ENCODE results near the gene FGFBP2. TPM values are rescaled to one million over a fixed set of nuclear protein-coding genes. Genes with fewer than 3 reads are reported as not detected.

Gene FGFBP2
- total RNA-seq, 4 donors from 2014 or later = 1.6 to 2.6 TPM; not detected in 2

GRCh38 chr4:15948826-15949225 is 14.1 kb downstream of the FGFBP2 start:
- intact Hi-C loops (cut with DNase I; ENCODE audit: low total_unique reads) = no loop called here
- TF ChIP-seq CTCF (IDR thresholded peaks at IDR 0.05) (no peak), POLR2A (IDR thresholded peaks at IDR 0.05) (no peak)
- no peak overlapping the region for H3K4me3 ChIP-seq
- H3K9me3 ChIP-seq = no peaks in the 10 kb centered on the region
- H3K4me1 ChIP-seq = no peaks in the 10 kb centered on the region
- H3K27ac ChIP-seq = no peak overlapping the region
- DNase-seq = no peak
- H3K36me3 ChIP-seq = no peaks in the 10 kb centered on the region
- H3K27me3 ChIP-seq = no peaks in the 10 kb centered on the region

DNA sequence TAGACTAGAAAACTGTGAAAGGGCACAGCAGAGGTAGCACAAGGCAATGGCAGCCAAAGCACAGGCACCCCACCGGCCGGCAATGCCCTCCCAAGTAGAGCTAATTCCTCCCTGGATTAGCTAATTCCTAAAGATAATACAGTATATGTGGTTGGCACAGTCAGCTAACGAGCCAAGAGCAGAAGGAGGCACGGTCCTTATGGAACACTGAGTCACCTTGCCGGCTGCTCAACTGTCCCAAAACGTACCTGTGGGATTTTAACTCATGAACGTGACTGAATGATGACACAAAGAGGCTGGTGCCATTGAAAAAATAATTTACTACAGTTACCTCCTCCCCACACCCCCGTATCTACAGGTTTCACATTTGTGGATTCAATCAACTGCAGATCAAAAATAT is 15.3 kb downstream of the FGFBP2 start:
- DNase-seq = no peak
- Histone ChIP-seq H3K27ac (no peak overlapping the region), H3K4me1 (no peaks in the 10 kb centered on the region), H3K27me3 (no peaks in the 10 kb centered on the region), H3K9me3 (no peaks in the 10 kb centered on the region), H3K4me3 (no peak overlapping the region), H3K36me3 (no peaks in the 10 kb centered on the region)
- intact Hi-C loops (cut with DNase I; ENCODE audit: low total_unique reads) = no loop called here
- TF ChIP-seq POLR2A (IDR thresholded peaks at IDR 0.05) (no peak), CTCF (IDR thresholded peaks at IDR 0.05) (no peak)

GRCh38 chr4:15945516-15945915 is 17.5 kb downstream of the FGFBP2 start:
- intact Hi-C loops (cut with DNase I; ENCODE audit: low total_unique reads) = no loop called here
- Histone ChIP-seq H3K27ac (no peak overlapping the region), H3K36me3 (no peaks in the 10 kb centered on the region), H3K4me3 (no peak overlapping the region), H3K27me3 (no peaks in the 10 kb centered on the region), H3K4me1 (no peaks in the 10 kb centered on the region), H3K9me3 (no peaks in the 10 kb centered on the region)
- no peak for DNase-seq
- TF ChIP-seq POLR2A (IDR thresholded peaks at IDR 0.05) (no peak), CTCF (IDR thresholded peaks at IDR 0.05) (no peak)

- Histone ChIP-seq H3K4me3 (no peak overlapping the region), H3K36me3 (no peaks in the 10 kb centered on the region)
- TF ChIP-seq CTCF (IDR thresholded peaks at IDR 0.05) (no peak), POLR2A (IDR thresholded peaks at IDR 0.05) (no peak)
Observed at GRCh38 chr4:15944895-15945294, 18.1 kb downstream of the FGFBP2 start.

GRCh38 chr4:15942283-15942682 is 20.7 kb downstream of the FGFBP2 start:
- no peaks in the 10 kb centered on the region for H3K27me3 ChIP-seq
- TF ChIP-seq POLR2A (IDR thresholded peaks at IDR 0.05) (no peak), CTCF (IDR thresholded peaks at IDR 0.05) (no peak)
- intact Hi-C loops (cut with DNase I; ENCODE audit: low total_unique reads) = no loop called here
- H3K4me3 ChIP-seq = no peak overlapping the region
- DNase-seq = no peak
- H3K27ac ChIP-seq = no peak overlapping the region
- H3K9me3 ChIP-seq = no peaks in the 10 kb centered on the region
- no peaks in the 10 kb centered on the region for H3K36me3 ChIP-seq
- no peaks in the 10 kb centered on the region for H3K4me1 ChIP-seq

More at GRCh38 chr4:15944895-15945294, 18.1 kb downstream of the FGFBP2 start:
- DNase-seq = no peak
- no peaks in the 10 kb centered on the region for H3K4me1 ChIP-seq
- no peak overlapping the region for H3K27ac ChIP-seq
- no peaks in the 10 kb centered on the region for H3K9me3 ChIP-seq
- H3K27me3 ChIP-seq = no peaks in the 10 kb centered on the region
- intact Hi-C loops (cut with DNase I; ENCODE audit: low total_unique reads) = no loop called here

All from uterus (tissue), 4 donors.